Thyroid gland (tissue), 4 donors: ENCODE results near the gene NAALADL2. TPM values are rescaled to one million over a fixed set of nuclear protein-coding genes. Genes with fewer than 3 reads are reported as not detected.

ENCODE experiments used
- DNase-seq, 2 donors: peaks; one replicate each; pipeline ENCODE4 v3.0.0-alpha.2; 2019
- H3K27ac ChIP-seq, 3 donors: fragments of 200-600 bp; sonication (generic); 1 replicate in 2 of 3; 2 replicates in 1 of 3; pipeline ENCODE4 v1.5.1; 2016 to 2019; ENCODE audit warnings: mild to moderate bottlenecking in 1 of 3, moderate library complexity in 1 of 3
- H3K27me3 ChIP-seq: fragments of 200-600 bp; sonication (generic); one replicate; pipeline ENCODE4 v1.5.1; 2019
- H3K36me3 ChIP-seq, 2 donors: fragments of 200-600 bp; sonication (generic); one replicate each; pipeline ENCODE4 v1.5.1; 2016 to 2019
- H3K4me1 ChIP-seq, 2 donors: fragments of 200-600 bp; sonication (generic); one replicate each; pipeline ENCODE4 v1.5.1; 2017 to 2019
- H3K4me3 ChIP-seq, 3 donors: fragments of 200-600 bp; sonication (generic); replicated peaks in 1 of 3; 1 replicate in 2 of 3; 2 replicates in 1 of 3; pipeline ENCODE4 v1.5.1; 2016; ENCODE audit warnings: mild to moderate bottlenecking in 1 of 3
- H3K9me3 ChIP-seq: fragments of 200-600 bp; sonication (generic); one replicate; pipeline ENCODE4 v1.5.1; 2017
- POLR2A ChIP-seq, 2 donors: fragments of 450-650 bp; IDR thresholded peaks; one replicate each; pipeline ENCODE4 v1.6.1; 2017; ENCODE audit warnings: antibody characterized with exemption in 2 of 2, mild to moderate bottlenecking in 2 of 2, moderate library complexity in 1 of 2
- WGBS, 2 donors: methylation state at CpG; one replicate each; pipeline ENCODE4 v1.1.5; 2017; 5-methylcytosine and 5-hydroxymethylcytosine counted together
- intact Hi-C: fragments of 100-400 bp; cut with DNase I; formaldehyde crosslinking; loops from one replicate; pipeline ENCODE4 v1.15.1; 2023
- total RNA-seq, 4 donors: library from RNA; depleted of rRNA; stranded (reverse); fragments of >200 nt; gene quantifications; one replicate each; pipeline ENCODE4 v1.2.3, GENCODE V29; 2016
- TF ChIP-seq, protein P1 (sequence below), 6 experiments: fragments of 200-600 bp in 3 of 6; fragments of 450-650 bp in 3 of 6; sonication (generic) in 3 of 6; IDR thresholded peaks; one replicate each; pipeline ENCODE4 v1.5.1; 2016 to 2019; ENCODE audit warnings: antibody characterized with exemption in 6 of 6, mild to moderate bottlenecking in 2 of 6, inconsistent platforms in 1 of 6, moderate library complexity in 1 of 6

NAALADL2 gene
- total RNA-seq, 4 donors from 2014 or later = 7.6 to 14.7 (median 9.0) TPM

DNA sequence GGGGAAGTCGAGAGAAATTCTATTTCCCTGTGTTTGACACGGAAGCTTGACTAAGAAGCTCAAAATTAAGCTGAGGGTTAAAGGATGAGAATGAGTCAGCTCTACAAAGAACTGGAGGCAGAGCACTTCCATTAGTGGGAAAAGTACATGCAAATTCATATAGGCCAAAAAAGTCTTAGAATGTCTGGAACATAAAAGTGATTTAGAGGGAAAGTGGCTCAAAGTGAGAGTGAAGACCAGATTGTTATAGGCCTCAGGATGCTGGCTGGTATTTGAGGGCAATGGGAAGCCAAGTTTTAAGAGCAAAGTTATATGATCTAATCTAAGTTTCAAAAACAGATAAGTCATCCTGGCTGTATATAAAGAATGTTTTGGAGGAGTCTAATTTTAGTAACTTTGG, 857.3 kb downstream of the NAALADL2 start:
- Histone ChIP-seq H3K27me3 (no peaks in the 10 kb centered on the region), H3K9me3 (no peaks in the 10 kb centered on the region), H3K27ac (no peak overlapping the region), H3K4me1 (no peaks in the 10 kb centered on the region), H3K4me3 (no peak overlapping the region), H3K36me3 (no peaks in the 10 kb centered on the region)
- DNase-seq = no peak
- intact Hi-C loops = no loop called here
- WGBS, 2 donors = 92 to 97% methylated on average over 2 of the region's 2 CpGs
- TF ChIP-seq, protein P1, sequence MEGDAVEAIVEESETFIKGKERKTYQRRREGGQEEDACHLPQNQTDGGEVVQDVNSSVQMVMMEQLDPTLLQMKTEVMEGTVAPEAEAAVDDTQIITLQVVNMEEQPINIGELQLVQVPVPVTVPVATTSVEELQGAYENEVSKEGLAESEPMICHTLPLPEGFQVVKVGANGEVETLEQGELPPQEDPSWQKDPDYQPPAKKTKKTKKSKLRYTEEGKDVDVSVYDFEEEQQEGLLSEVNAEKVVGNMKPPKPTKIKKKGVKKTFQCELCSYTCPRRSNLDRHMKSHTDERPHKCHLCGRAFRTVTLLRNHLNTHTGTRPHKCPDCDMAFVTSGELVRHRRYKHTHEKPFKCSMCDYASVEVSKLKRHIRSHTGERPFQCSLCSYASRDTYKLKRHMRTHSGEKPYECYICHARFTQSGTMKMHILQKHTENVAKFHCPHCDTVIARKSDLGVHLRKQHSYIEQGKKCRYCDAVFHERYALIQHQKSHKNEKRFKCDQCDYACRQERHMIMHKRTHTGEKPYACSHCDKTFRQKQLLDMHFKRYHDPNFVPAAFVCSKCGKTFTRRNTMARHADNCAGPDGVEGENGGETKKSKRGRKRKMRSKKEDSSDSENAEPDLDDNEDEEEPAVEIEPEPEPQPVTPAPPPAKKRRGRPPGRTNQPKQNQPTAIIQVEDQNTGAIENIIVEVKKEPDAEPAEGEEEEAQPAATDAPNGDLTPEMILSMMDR (IDR thresholded peaks at IDR 0.05) = no peak
- TF ChIP-seq POLR2A (IDR thresholded peaks at IDR 0.05) = no peak

DNA sequence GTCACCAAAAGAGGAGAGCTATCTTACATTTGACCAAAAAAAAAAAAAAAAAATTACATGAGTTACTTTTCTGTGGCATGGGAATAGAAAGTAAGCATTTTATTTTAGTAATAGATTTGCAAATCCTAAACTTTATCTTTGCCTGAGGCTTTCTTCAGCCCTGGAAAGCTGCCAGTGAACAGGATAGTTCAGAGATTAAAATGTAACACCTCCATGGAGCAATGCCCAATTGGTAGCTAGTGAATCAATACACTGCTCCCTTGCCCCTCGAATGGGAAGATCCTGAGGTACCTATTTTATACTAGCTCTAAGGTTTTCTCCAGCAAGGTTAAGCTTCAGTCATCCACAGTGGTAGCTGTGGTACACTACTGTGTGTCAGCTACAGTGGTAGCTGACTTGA, 867.1 kb downstream of the NAALADL2 start:
- H3K9me3 ChIP-seq = no peaks in the 10 kb centered on the region
- H3K36me3 ChIP-seq = no peaks in the 10 kb centered on the region
- H3K4me1 ChIP-seq = peaks cover 0 to 11% of the 10 kb centered on the region in 2 donors
- H3K27me3 ChIP-seq = no peaks in the 10 kb centered on the region
- no peak overlapping the region for H3K4me3 ChIP-seq
- no peak for TF ChIP-seq POLR2A (IDR thresholded peaks at IDR 0.05)
- TF ChIP-seq, protein P1 (IDR thresholded peaks at IDR 0.05) = no peak
- DNase-seq = no peak
- no peak overlapping the region for H3K27ac ChIP-seq
- WGBS, 2 donors = 63 to 85% methylated on average over 1 of the region's 1 CpG
- intact Hi-C loops = no loop called here

DNA sequence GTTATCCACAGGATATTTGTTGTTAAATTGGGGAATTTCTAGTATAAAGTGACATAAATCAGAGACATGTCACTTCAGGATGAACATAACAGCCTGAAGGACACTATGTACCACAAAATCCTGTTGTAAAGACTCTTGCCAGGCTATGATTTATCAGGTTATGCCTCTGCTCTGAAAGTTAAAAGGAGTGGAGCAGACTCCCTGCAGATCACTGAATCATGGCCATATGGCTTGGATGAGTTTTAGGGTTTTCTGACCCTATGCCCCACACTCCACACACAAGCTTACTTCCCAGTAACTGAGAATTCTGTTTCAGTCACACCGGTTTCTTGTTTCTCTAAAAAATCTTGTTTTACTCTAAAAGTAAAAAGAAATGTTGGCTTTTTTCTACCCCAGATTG, 869.4 kb downstream of the NAALADL2 start:
- Histone ChIP-seq H3K27ac (no peak overlapping the region), H3K27me3 (no peaks in the 10 kb centered on the region), H3K36me3 (no peaks in the 10 kb centered on the region), H3K4me1 (peaks cover 0 to 7% of the 10 kb centered on the region in 2 donors), H3K4me3 (no peak overlapping the region), H3K9me3 (no peaks in the 10 kb centered on the region)
- TF ChIP-seq, protein P1 (IDR thresholded peaks at IDR 0.05) = no peak
- no peak for TF ChIP-seq POLR2A (IDR thresholded peaks at IDR 0.05)
- DNase-seq = no peak
- WGBS, 2 donors = 97 to 98% methylated on average over 1 of the region's 1 CpG
- intact Hi-C loops = no loop called here

DNA sequence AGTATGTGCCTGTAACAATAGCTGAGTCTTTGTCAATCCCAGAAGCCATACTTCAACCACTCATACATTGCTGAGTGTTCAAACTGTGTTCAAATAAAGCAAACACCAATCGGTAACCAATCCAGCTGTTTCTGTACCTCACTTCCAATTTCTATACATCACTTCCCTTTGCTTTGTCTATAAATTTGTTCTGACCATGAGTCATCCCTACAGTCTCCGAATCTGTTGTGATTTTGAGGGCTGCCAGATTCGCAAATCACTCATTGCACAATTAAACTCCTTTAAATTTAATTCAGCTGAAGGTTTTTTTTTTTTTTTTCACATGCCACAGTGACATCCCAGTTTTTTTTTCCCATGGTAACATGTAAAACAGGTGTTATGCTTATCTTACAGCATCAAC, 870.3 kb downstream of the NAALADL2 start:
- Histone ChIP-seq H3K9me3 (no peaks in the 10 kb centered on the region), H3K27me3 (no peaks in the 10 kb centered on the region), H3K4me3 (no peak overlapping the region), H3K27ac (no peak overlapping the region), H3K4me1 (peaks cover 0 to 7% of the 10 kb centered on the region in 2 donors), H3K36me3 (no peaks in the 10 kb centered on the region)
- no peak for TF ChIP-seq POLR2A (IDR thresholded peaks at IDR 0.05)
- TF ChIP-seq, protein P1 (IDR thresholded peaks at IDR 0.05) = no peak
- intact Hi-C loops = no loop called here
- DNase-seq = no peak
- WGBS, 2 donors = 77 to 78% methylated on average over 3 of the region's 3 CpGs

DNA sequence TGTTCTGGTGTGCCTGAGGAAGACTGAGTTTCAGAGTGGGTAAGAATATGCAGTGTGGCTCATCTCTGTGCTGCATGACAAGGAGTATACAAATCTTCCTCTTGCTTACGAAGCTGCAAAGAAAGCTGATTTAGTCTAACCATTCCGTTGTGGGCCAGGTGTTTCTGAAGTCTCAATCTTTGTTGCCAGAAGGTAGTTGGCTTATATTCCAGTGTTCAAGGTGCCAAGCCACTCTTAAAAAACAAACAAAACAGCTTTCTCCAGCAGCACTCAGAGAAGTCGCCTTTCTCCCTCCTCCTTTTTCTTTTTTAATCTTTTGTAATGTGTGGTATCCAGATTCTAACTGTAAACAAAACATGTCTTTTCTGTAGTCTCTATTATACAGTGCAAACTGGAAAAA, 872.4 kb downstream of the NAALADL2 start:
- Histone ChIP-seq H3K27me3 (no peaks in the 10 kb centered on the region), H3K4me1 (peaks cover 0 to 7% of the 10 kb centered on the region in 2 donors), H3K27ac (no peak overlapping the region), H3K9me3 (no peaks in the 10 kb centered on the region), H3K36me3 (no peaks in the 10 kb centered on the region), H3K4me3 (no peak overlapping the region)
- no peak for TF ChIP-seq POLR2A (IDR thresholded peaks at IDR 0.05)
- TF ChIP-seq, protein P1 (IDR thresholded peaks at IDR 0.05) = no peak
- DNase-seq = peak; percentile 9 to 33
- 22 to 41% methylated on average over 3 of the region's 3 CpGs for WGBS, 2 donors
- intact Hi-C loops = no loop called here
